GM19438 (cell line): ENCODE data around the gene DIPK1B.
"Not testable (repeated sequence)": the region's sequence is repeated elsewhere in the genome, so short reads cannot be mapped to it uniquely, and the experiment has no call there.

Source experiments
- ATAC-seq: cut with Tn5 transposase; IDR thresholded peaks from one replicate; pipeline ENCODE4 v1.9.1; 2021; ENCODE audit warnings: low read depth; ENCODE audit not compliant: unreplicated experiment

DIPK1B gene

GRCh38 chr9:136762915-136763648 lies 50.7 kb downstream of the DIPK1B start:
- ATAC-seq: no peak

DNA sequence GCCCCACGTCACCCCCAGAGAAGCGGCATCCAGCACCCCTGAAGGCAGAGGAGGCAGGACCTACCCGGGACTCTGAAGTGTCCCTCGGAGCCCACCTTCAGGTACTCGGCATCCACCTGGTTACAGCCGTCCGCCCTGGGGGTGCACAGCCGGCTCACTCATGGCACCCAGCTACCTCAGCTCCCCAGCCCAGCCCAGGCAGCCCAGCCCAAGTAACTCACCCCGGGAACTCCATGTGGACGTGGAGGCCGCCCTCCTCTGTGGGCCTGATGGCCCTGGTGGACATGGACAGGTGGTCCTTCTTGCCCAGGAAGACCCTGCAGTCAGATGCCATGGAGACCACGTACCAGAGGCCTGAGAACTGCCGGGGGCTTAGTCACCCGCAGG lies 51.3 kb downstream of the DIPK1B start:
- no peak for ATAC-seq

- ATAC-seq: no peak
Measured at GRCh38 chr9:136764301-136764891, 52.0 kb downstream of the DIPK1B start, which contains the start of gene LCN15. LCN15 (minus strand) TSS chr9:136764518; CDS start chr9:136764488, 30 bp downstream.

DNA sequence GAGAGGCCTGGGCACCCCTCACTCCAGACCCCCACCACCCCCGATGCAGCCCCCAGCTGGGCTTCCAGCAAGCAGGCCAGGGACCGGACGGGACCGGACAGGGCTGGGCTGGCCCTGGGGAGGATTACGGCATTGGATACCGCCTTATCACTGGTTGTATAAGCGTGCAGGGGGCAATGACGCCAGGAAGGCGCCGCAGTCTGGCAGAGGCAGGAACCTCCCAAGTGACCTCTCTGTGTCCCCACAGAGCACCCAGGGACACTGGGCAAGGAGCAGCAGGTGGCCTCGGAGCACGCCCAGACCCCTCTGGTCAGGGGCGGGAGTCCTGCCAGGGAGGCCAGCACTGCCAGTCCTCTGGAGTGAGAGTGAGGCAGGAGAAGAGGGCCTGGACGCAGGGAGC lies 52.7 kb downstream of the DIPK1B start:
- no peak for ATAC-seq

- peak; percentile 55 for ATAC-seq
Measured at GRCh38 chr9:136765745-136766409, 53.5 kb downstream of the DIPK1B start.

GRCh38 chr9:136766410-136767120 lies 54.2 kb downstream of the DIPK1B start:
- ATAC-seq: not testable (repeated sequence)

GRCh38 chr9:136769710-136770191 lies 57.4 kb downstream of the DIPK1B start:
- ATAC-seq: no peak

- ATAC-seq: no peak
Measured at GRCh38 chr9:136771907-136772415, 59.6 kb downstream of the DIPK1B start.

DNA sequence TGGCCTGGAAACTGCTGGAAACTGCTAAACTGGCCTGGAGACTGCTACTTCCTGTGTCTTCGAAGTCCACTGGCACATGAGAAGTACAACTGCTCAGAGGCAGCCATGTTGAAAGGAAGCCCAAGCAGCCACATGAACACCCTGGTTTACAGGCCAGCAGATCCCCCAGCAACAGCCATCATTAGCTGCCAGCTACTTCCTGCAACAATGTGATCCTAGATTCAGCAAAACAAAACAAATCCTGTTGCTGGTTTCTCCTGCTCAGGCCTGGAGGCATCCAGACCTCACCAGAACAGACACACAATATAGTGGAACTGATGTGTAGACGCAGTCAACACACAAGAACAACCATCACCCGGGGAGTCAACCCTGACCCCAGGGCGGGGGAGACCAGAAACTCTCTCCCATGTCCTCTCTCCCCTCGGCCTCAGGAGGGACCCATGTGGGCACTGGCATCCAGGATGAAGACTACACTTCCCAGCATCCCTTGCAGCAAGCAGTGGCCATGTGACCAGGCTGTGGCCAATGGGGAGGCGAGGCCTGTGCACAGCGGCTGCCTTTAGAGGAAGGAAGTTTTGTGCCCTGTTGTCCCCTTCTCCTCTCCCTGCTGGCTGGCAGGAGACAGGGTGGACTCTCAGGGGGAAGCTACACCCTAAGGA lies 61.1 kb downstream of the DIPK1B start:
- no peak for ATAC-seq
